Measurements from ENCODE around the gene RIT2. TPM values are rescaled to one million over a fixed set of nuclear protein-coding genes. Genes with fewer than 3 reads are reported as not detected.
A peak's percentile ranks its signal among the peaks of the same experiment; 100 is the strongest.

Gene RIT2
- polyA plus RNA-seq, 1 donor from 2014 or later = 1.1 TPM

DNA sequence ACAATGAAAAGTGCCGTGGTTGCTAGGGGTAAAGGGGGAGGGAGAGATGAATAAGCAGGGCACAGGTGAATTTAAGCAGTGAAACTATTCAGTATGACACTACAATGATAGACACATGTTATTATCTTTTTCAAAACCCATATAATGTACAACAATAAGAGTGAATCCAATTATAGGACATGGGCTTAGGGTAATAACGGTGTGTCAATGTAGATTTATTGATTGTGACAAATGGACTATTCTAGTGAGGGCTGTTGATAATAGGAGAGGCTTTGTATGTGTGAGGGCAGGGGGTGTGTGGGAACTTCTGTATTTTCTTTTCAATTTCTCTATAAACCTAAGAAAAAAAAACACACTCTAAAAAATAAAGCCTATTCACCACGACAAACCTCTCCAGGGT lies 223.8 kb downstream of the RIT2 start:
- H3K4me2 ChIP-seq (ENCODE audit: low read length) = no peak overlapping the region
- no peaks in the 10 kb centered on the region for H3F3A ChIP-seq (ENCODE audit: insufficient read depth, low read length, poor library complexity, severe bottlenecking)
- no peaks in the 10 kb centered on the region for H3K79me2 ChIP-seq (replicated peaks; ENCODE audit: insufficient read depth, low read length)
- H3K36me3 ChIP-seq (ENCODE audit: insufficient read depth, low read length) = no peaks in the 10 kb centered on the region
- H2AFZ ChIP-seq (ENCODE audit: low read depth, low read length) = no peak overlapping the region
- H3K4me3 ChIP-seq (ENCODE audit: low read length) = peak overlapping the region; percentile 14
- H3K27ac ChIP-seq (ENCODE audit: low read length) = peak overlapping the region; percentile 79
- H3K9me2 ChIP-seq (ENCODE audit: insufficient read depth, low read length) = no peaks in the 10 kb centered on the region
- peak overlapping the region; percentile 6 for H3K9ac ChIP-seq (ENCODE audit: low read length)
- H4K20me1 ChIP-seq (ENCODE audit: insufficient read depth) = no peaks in the 10 kb centered on the region
- H3K27me3 ChIP-seq (ENCODE audit: insufficient read depth, low read depth, low read length) = no peaks in the 10 kb centered on the region
- H3K9me3 ChIP-seq (ENCODE audit: low read length) = no peaks in the 10 kb centered on the region
- no peak for TF ChIP-seq EZH2 (IDR thresholded peaks at IDR 0.05; ENCODE audit: borderline replicate concordance, insufficient read depth, low read length, poor library complexity, severe bottlenecking)
- TF ChIP-seq, protein P1, sequence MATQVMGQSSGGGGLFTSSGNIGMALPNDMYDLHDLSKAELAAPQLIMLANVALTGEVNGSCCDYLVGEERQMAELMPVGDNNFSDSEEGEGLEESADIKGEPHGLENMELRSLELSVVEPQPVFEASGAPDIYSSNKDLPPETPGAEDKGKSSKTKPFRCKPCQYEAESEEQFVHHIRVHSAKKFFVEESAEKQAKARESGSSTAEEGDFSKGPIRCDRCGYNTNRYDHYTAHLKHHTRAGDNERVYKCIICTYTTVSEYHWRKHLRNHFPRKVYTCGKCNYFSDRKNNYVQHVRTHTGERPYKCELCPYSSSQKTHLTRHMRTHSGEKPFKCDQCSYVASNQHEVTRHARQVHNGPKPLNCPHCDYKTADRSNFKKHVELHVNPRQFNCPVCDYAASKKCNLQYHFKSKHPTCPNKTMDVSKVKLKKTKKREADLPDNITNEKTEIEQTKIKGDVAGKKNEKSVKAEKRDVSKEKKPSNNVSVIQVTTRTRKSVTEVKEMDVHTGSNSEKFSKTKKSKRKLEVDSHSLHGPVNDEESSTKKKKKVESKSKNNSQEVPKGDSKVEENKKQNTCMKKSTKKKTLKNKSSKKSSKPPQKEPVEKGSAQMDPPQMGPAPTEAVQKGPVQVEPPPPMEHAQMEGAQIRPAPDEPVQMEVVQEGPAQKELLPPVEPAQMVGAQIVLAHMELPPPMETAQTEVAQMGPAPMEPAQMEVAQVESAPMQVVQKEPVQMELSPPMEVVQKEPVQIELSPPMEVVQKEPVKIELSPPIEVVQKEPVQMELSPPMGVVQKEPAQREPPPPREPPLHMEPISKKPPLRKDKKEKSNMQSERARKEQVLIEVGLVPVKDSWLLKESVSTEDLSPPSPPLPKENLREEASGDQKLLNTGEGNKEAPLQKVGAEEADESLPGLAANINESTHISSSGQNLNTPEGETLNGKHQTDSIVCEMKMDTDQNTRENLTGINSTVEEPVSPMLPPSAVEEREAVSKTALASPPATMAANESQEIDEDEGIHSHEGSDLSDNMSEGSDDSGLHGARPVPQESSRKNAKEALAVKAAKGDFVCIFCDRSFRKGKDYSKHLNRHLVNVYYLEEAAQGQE (IDR thresholded peaks at IDR 0.05; ENCODE audit: borderline replicate concordance) = no peak
- TF ChIP-seq RAD21 (conservative IDR thresholded peaks at IDR 0.05) = peak; percentile 8
- TF ChIP-seq TAF1 (IDR thresholded peaks at IDR 0.05; ENCODE audit: low read depth) = no peak
- TF ChIP-seq EP300 (conservative IDR thresholded peaks at IDR 0.05; ENCODE audit: poor library complexity, severe bottlenecking) = peak; percentile 87
- peak; percentile 14 for TF ChIP-seq MXI1 (conservative IDR thresholded peaks at IDR 0.05; ENCODE audit: poor library complexity, severe bottlenecking)
- TF ChIP-seq SMC3 (conservative IDR thresholded peaks at IDR 0.05; ENCODE audit: poor library complexity) = peak; percentile 23
- TF ChIP-seq, protein P2, sequence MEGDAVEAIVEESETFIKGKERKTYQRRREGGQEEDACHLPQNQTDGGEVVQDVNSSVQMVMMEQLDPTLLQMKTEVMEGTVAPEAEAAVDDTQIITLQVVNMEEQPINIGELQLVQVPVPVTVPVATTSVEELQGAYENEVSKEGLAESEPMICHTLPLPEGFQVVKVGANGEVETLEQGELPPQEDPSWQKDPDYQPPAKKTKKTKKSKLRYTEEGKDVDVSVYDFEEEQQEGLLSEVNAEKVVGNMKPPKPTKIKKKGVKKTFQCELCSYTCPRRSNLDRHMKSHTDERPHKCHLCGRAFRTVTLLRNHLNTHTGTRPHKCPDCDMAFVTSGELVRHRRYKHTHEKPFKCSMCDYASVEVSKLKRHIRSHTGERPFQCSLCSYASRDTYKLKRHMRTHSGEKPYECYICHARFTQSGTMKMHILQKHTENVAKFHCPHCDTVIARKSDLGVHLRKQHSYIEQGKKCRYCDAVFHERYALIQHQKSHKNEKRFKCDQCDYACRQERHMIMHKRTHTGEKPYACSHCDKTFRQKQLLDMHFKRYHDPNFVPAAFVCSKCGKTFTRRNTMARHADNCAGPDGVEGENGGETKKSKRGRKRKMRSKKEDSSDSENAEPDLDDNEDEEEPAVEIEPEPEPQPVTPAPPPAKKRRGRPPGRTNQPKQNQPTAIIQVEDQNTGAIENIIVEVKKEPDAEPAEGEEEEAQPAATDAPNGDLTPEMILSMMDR (IDR thresholded peaks at IDR 0.05; ENCODE audit: poor library complexity, severe bottlenecking) = no peak
- TF ChIP-seq POLR2AphosphoS5 (IDR thresholded peaks at IDR 0.05) = peak; percentile 57

DNA sequence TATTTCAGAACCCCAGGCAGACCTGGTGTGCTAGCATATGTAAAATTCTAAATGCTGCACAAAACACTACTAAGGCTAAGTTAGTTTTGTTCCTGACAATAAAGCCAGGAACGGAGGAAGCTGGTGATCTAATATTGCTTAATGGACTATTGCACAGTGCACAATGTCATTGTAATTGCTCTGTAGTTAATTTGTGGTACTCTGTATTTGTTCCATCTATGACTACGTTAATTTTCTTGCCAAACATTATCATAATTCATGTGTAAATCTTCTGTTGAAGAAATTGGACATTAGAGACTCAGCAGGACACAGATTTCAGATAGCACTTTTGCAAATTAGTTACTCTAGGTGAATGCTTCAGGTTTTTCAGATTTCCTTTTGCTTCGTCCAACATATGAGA lies 232.3 kb downstream of the RIT2 start:
- Histone ChIP-seq H3K27me3 (ENCODE audit: insufficient read depth, low read depth, low read length) (no peaks in the 10 kb centered on the region), H2AFZ (ENCODE audit: low read depth, low read length) (no peak overlapping the region), H3K27ac (ENCODE audit: low read length) (no peak overlapping the region), H3K4me2 (ENCODE audit: low read length) (no peak overlapping the region), H3K36me3 (ENCODE audit: insufficient read depth, low read length) (no peaks in the 10 kb centered on the region), H3K79me2 (replicated peaks; ENCODE audit: insufficient read depth, low read length) (no peaks in the 10 kb centered on the region), H3K9me2 (ENCODE audit: insufficient read depth, low read length) (no peaks in the 10 kb centered on the region), H3K4me3 (ENCODE audit: low read length) (no peak overlapping the region), H4K20me1 (ENCODE audit: insufficient read depth) (no peaks in the 10 kb centered on the region), H3K9me3 (ENCODE audit: low read length) (no peaks in the 10 kb centered on the region), H3K9ac (ENCODE audit: low read length) (no peak overlapping the region), H3F3A (ENCODE audit: insufficient read depth, low read length, poor library complexity, severe bottlenecking) (no peaks in the 10 kb centered on the region)
- no peak for TF ChIP-seq MXI1 (conservative IDR thresholded peaks at IDR 0.05; ENCODE audit: poor library complexity, severe bottlenecking)
- no peak for TF ChIP-seq POLR2AphosphoS5 (IDR thresholded peaks at IDR 0.05)
- TF ChIP-seq, protein P1 (IDR thresholded peaks at IDR 0.05; ENCODE audit: borderline replicate concordance) = no peak
- TF ChIP-seq SMC3 (conservative IDR thresholded peaks at IDR 0.05; ENCODE audit: poor library complexity) = no peak
- TF ChIP-seq, protein P2 (IDR thresholded peaks at IDR 0.05; ENCODE audit: poor library complexity, severe bottlenecking) = no peak
- TF ChIP-seq EZH2 (IDR thresholded peaks at IDR 0.05; ENCODE audit: borderline replicate concordance, insufficient read depth, low read length, poor library complexity, severe bottlenecking) = no peak
